Tibial nerve (tissue), 4 donors: Measurements from ENCODE around the gene SAV1.

Experiments used
- EP300 ChIP-seq, 2 donors: sonication (generic); formaldehyde crosslinking; IDR thresholded peaks; one replicate each; pipeline ENCODE4 v1.6.1; 2017; ENCODE audit warnings: antibody characterized with exemption in 2 of 2, mild to moderate bottlenecking in 1 of 2
- TF ChIP-seq, protein P1 (sequence below), 5 experiments: fragments of 200-600 bp in 3 of 5; fragments of 450-650 bp in 2 of 5; sonication (generic) in 3 of 5; IDR thresholded peaks; one replicate each; pipeline ENCODE4 v1.5.1; 2016 to 2019; ENCODE audit warnings: antibody characterized with exemption in 5 of 5, mild to moderate bottlenecking in 3 of 5, moderate library complexity in 2 of 5

DNA sequence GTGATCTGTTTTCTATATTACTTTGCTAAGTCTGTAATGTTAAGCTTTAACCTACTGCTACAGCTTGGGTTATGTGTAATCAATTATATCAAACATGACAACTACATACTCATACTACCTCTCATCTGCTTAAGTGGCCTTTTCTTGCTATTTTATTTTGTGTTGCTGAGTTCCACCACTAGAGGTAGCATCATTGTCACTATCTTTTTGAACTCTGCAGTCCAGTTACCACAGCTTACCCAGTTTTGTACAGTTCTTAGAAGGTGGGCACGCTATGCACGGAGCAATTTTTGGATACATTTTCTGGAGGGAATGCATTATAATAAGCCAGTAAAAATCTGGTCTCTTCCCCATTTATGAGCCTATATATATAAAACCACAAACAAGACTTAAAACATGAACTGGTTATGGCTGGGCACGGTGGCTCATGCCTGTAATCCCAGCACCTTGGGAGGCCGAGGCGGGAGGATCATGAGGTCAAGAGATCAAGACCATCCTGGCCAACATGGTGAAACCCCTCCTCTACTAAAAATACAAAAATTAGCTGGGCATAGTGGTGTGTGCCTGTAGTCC is 48.5 kb downstream of the SAV1 start:
- TF ChIP-seq, protein P1, sequence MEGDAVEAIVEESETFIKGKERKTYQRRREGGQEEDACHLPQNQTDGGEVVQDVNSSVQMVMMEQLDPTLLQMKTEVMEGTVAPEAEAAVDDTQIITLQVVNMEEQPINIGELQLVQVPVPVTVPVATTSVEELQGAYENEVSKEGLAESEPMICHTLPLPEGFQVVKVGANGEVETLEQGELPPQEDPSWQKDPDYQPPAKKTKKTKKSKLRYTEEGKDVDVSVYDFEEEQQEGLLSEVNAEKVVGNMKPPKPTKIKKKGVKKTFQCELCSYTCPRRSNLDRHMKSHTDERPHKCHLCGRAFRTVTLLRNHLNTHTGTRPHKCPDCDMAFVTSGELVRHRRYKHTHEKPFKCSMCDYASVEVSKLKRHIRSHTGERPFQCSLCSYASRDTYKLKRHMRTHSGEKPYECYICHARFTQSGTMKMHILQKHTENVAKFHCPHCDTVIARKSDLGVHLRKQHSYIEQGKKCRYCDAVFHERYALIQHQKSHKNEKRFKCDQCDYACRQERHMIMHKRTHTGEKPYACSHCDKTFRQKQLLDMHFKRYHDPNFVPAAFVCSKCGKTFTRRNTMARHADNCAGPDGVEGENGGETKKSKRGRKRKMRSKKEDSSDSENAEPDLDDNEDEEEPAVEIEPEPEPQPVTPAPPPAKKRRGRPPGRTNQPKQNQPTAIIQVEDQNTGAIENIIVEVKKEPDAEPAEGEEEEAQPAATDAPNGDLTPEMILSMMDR (IDR thresholded peaks at IDR 0.05), result peak; percentile 23 to 63 (median 44)
- TF ChIP-seq EP300 (IDR thresholded peaks at IDR 0.05), result no peak
